Epithelial cell of esophagus (primary cell): ENCODE results near the gene GAA.

Experiments
- DNase-seq: peaks from one replicate; pipeline ENCODE4 v3.0.0; 2010; ENCODE audit warnings: low read depth
- H3K4me3 ChIP-seq: 2 replicates; pipeline ENCODE4 v1.5.1; 2011; ENCODE audit warnings: mild to moderate bottlenecking, low read length, control low read depth
- CTCF ChIP-seq: IDR thresholded peaks from 2 replicates; pipeline ENCODE4 v1.5.1; 2011; ENCODE audit warnings: low read depth, mild to moderate bottlenecking, low read length, control low read depth, inconsistent platforms; ENCODE audit not compliant: insufficient read depth; ENCODE audit errors: missing control alignments

Gene GAA

GRCh38 chr17:80097844-80098691 is 3.3 kb upstream of the GAA start:
- no peak overlapping the region for H3K4me3 ChIP-seq
- no peak for DNase-seq
- no peak for TF ChIP-seq CTCF

- no peak for TF ChIP-seq CTCF
- no peak overlapping the region for H3K4me3 ChIP-seq
- DNase-seq: no peak
These were observed 1.9 kb upstream of the GAA start for GRCh38 chr17:80099291-80100034.

- DNase-seq: no peak
- no peak for TF ChIP-seq CTCF
- no peak overlapping the region for H3K4me3 ChIP-seq
These were observed 1.4 kb upstream of the GAA start for GRCh38 chr17:80100035-80100323.

GRCh38 chr17:80101946-80102663 is 724 bp downstream of the GAA start:
- peak overlapping the region; percentile 90 for H3K4me3 ChIP-seq
- DNase-seq: peak; percentile 24
- TF ChIP-seq CTCF: no peak

GRCh38 chr17:80102664-80103448 is 1.5 kb downstream of the GAA start:
- no peak overlapping the region for H3K4me3 ChIP-seq
- DNase-seq: peak; percentile 45
- no peak for TF ChIP-seq CTCF

GRCh38 chr17:80103449-80104085 is 2.2 kb downstream of the GAA start:
- no peak for DNase-seq
- no peak for TF ChIP-seq CTCF
- no peak overlapping the region for H3K4me3 ChIP-seq
